Cerebellar cortex (tissue), 1 donor: ENCODE measurements around the gene ERC1.
"Not testable (repeated sequence)": the region's sequence is repeated elsewhere in the genome, so short reads cannot be mapped to it uniquely, and the experiment has no call there.

Experiments
- DNase-seq: peaks from one replicate; pipeline ENCODE4 v3.0.0-alpha.2; 2015; ENCODE audit warnings: low spot score

The ERC1 gene

GRCh38 chr12:1226951-1227350, 235.9 kb downstream of the ERC1 start:
- DNase-seq, result no peak

GRCh38 chr12:1234073-1234472, 243.1 kb downstream of the ERC1 start:
- no peak for DNase-seq

- DNase-seq, result no peak
Observed at GRCh38 chr12:1246637-1247036, 255.6 kb downstream of the ERC1 start.

- no peak for DNase-seq
Observed at GRCh38 chr12:1250641-1251040, 259.6 kb downstream of the ERC1 start.

DNA sequence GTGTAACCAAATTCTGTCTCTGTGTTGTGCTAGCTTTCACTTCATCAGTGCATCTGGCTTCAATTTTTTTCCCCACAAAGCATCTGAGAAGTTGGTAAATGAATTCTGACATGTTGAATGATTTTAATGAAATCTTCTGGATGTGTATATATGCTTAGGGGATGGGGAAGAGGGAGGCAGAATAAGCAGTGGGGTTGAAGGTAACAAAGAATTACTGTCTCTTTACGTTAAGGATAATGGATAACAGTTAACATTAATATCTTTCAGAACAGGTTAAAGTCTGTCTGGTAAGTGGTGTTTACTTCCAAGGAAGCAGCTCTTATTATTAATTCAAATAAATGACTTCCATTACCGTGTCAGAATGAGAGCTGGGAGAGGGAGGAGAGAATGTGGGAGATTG, 261.7 kb downstream of the ERC1 start:
- DNase-seq, result no peak

- DNase-seq, result not testable (repeated sequence)
Observed at GRCh38 chr12:1255125-1255524, 264.1 kb downstream of the ERC1 start.

DNA sequence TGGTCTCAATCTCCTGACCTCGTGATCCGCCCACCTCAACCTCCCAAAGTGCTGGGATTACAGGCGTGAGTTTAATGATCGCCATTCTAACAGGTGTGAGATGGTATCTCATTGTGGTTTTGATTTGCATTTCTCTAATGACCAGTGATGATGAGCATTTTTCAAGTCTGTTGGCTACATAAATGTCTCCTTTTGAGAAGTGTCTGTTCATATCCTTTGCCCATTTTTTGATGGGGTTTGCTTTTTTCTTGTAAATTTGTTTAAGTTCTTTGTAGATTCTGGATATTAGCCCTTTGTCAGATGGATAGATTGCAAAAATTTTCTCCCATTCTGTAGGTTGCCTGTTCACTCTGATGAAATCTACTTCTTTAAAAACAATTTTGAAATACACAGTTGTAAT, 264.8 kb downstream of the ERC1 start:
- not testable (repeated sequence) for DNase-seq

DNA sequence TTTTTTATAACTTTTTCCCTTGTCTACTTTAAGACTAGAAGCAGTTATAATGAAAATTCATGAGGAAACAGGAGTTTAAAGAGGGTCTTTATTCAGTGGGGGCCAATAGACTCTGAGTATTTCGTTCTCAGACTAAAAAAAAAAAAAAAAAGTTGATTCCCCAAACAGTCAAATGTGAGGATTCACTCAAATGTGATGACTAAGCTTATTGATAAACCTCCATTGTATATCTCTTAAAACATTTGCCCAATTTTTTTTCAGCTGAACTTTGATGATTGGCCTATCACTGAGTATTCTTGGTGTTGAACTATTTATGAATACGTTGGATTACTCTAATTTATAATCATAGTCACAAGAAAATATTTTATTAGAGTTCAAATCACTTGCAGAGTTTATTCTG, 265.3 kb downstream of the ERC1 start:
- DNase-seq, result no peak

- no peak for DNase-seq
Observed at GRCh38 chr12:1256991-1257390, 266.0 kb downstream of the ERC1 start.

DNA sequence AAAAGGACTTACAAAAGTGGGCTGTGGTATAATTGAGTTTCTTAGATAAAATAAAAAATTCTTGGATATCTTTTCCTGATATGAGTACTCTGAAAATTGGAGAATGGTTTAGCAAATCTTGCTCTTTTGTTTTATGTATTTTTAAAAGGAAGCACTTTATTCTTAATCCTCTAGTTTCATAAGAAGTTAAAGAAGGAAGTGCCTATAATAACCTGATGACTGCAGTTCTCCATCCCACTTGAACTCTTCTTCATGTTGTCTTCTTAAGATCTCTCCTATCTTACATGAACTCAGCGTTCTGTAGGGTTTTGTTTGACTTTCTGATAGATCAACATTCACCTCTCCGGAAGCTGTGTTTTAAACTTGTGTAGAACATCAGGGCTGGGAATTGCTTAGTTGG, 271.0 kb downstream of the ERC1 start:
- DNase-seq, result no peak

GRCh38 chr12:1267243-1267642, 276.2 kb downstream of the ERC1 start:
- no peak for DNase-seq

DNA sequence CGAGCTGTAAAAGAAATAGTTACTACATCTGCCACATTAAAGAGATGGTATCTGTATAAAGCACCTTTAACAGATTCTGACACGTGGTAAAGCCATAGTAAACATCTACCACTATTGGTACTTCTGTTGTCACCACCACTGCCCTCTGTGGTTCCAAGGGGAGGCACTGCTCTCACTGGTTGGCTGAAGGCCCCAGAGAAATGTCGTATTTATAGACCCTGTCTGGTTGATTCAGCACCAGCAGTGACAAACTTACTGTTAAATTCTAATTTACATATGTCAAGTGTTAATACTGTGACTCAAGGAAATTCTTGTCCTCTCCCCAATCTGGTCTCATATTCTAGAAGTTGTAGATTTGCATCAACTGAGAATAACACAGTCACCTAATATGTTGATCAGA, 281.1 kb downstream of the ERC1 start:
- no peak for DNase-seq

- DNase-seq, result no peak
Observed at GRCh38 chr12:1273051-1273450, 282.0 kb downstream of the ERC1 start.

DNA sequence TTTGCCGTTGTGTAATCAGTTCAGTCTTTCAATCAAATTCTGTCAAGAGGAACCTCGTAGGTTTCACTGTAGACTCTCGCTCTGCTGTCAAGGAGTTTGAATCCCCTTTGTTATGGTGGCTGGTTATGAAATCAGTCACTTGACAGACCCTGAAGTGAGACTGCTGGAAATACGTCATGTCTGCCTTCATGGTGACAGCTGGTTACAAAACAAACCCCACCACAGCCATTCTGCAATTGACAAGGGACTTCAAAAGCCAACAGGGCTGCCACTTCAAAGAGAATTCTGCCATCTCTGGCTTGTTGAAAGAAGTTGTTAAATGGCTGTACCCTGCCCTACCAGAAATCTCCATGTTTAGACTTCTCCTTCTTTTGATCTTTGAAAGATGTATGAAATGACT, 286.9 kb downstream of the ERC1 start:
- no peak for DNase-seq

DNA sequence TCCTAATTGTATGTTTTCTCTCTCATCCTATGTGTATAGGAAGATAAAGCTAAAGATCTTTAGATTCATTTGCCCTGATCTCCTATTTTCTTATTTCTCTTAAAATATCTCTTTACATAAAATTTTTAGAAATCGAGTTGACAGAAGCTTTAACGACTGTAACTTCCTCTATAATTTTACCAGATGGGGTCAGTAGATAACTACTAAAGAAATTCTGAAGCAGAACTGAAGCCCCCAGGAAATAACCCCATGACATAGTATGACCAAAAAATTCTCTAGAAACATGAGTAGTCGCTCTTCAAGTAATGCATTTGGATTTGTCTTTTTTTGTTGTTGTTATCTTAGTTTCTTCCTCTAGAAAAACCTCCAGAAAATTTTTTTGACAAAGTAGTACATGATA, 288.0 kb downstream of the ERC1 start:
- DNase-seq, result no peak

GRCh38 chr12:1280059-1280458, 289.0 kb downstream of the ERC1 start:
- no peak for DNase-seq

DNA sequence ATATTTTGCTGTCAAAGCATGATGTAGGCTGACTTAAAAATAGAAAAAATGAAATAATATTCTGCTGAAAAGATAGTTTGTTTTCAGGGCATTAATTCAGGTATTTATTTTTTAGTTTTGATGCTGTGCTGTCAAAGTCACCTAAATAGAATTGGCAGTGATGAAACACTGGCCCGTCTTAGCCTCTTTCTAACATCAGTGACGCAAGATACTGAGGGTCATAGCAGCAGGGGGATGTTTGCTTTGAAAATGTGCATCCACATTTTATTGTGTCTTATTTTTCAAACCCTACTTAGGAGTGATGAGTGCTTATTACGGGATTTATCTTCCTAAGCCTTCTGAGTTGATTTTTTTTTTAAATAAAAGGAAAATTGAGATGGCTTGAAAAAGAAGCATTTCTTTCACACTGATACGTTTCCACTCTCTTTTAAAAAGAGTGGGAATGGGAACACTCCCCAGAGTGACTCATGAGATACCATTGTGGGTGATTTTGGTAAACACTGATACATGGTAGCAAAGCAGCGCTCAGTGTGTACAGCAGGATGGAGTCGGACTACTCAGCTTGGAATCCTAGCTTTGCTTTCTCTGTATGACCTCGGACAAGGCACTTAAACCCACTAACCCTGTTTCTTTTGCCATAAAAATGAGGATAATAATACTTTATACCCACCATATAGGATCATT, 290.8 kb downstream of the ERC1 start:
- no peak for DNase-seq

DNA sequence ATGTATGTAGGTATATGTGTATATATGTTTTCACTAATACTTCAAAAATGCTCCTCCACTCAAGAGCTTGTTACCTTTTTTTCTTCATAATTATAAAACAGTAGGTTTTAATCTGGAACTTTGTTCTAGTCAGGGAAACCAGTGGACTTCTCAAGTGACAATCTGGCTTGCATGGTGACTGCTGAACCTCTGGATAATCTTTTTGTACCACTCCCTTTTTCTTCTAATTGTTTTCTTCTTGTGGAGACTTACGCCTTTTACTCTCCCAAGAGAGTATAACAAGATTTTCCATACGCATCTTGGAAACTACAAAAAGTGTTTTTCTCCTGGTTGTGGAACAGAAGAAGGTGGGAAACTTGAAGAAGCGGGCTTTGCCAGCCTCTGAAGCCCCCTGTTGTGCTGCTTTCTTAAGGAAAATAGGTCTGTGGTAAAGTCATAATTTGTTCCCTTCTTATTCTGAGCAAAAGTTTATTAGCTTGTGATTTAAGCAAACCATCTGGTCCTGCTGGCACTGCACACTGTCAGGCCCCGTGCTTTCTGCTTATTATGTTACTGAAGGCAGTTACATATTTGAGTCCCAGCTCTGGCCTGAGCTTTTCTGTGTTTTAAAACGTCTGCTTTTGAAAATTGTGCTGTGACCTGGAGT, 291.8 kb downstream of the ERC1 start:
- peak; percentile 82 for DNase-seq

DNA sequence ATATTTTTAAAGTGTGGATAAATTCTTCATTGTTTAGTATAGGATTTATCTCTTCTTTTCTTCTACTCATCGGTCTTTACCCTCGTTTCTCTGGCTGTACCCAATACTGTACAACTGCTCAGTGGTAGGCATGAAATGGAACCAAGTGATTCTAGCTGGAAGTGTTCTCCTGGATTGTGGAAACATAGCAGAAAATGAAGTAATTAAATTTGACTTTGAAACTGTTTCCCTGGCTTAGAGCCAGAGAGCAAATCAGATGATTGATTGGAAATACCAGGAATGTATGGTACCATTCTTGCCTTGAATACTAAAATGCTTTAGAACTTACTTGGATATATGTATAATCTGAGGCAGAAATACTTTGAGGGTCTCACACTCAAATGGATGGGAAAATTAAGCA, 292.3 kb downstream of the ERC1 start:
- DNase-seq, result no peak

DNA sequence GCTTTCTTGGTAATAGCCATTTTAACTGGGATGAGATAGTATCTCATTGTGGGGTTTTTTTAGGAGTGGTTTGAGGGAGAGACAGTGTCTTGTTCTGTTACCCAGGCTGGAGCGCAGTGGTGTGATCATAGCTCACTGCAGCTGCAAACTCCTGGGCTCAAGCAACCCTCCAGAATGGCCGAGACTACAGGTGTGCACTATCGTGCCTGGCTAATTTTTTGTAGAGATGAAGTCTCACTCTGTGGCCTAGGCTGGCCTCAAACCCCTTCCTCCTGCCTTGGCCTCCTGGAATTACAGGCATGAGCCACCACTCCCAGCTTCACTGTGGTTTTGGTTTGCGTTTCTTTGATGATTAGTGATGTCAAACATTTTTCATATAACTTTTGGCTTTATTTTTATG, 293.6 kb downstream of the ERC1 start:
- DNase-seq, result no peak

- no peak for DNase-seq
Observed at GRCh38 chr12:1287446-1287975, 296.5 kb downstream of the ERC1 start.

GRCh38 chr12:1288333-1288732, 297.3 kb downstream of the ERC1 start:
- DNase-seq, result no peak

GRCh38 chr12:1289371-1290155, 298.5 kb downstream of the ERC1 start:
- DNase-seq, result no peak
